HG03175 (cell line): ENCODE results near the gene JAZF1.

Experiments used
- ATAC-seq: cut with Tn5 transposase; IDR thresholded peaks from one replicate; pipeline ENCODE4 v1.9.1; 2021; ENCODE audit warnings: mild to moderate bottlenecking, moderate library complexity; ENCODE audit not compliant: unreplicated experiment

Gene JAZF1

GRCh38 chr7:28168393-28169158 is 12.0 kb downstream of the JAZF1 start:
- ATAC-seq: no peak

- no peak for ATAC-seq
Measured at GRCh38 chr7:28166982-28167715, 13.4 kb downstream of the JAZF1 start.

GRCh38 chr7:28165961-28166955 is 14.3 kb downstream of the JAZF1 start:
- ATAC-seq: no peak

- no peak for ATAC-seq
Measured at GRCh38 chr7:28165261-28165660, 15.3 kb downstream of the JAZF1 start.

GRCh38 chr7:28163949-28164348 is 16.6 kb downstream of the JAZF1 start:
- ATAC-seq: no peak

GRCh38 chr7:28161331-28161730 is 19.3 kb downstream of the JAZF1 start:
- no peak for ATAC-seq

- ATAC-seq: no peak
Measured at GRCh38 chr7:28160551-28160991, 20.0 kb downstream of the JAZF1 start.

GRCh38 chr7:28157831-28158416 is 22.7 kb downstream of the JAZF1 start:
- ATAC-seq: no peak

- no peak for ATAC-seq
Measured at GRCh38 chr7:28157076-28157745, 23.4 kb downstream of the JAZF1 start.

GRCh38 chr7:28156401-28156800 is 24.2 kb downstream of the JAZF1 start:
- no peak for ATAC-seq

- ATAC-seq: no peak
Measured at GRCh38 chr7:28155964-28156363, 24.6 kb downstream of the JAZF1 start.

- ATAC-seq: peak; percentile 83
Measured at GRCh38 chr7:28155019-28155660, 25.5 kb downstream of the JAZF1 start.

GRCh38 chr7:28152594-28152993 is 28.0 kb downstream of the JAZF1 start:
- ATAC-seq: no peak

- ATAC-seq: peak; percentile 40
Measured at GRCh38 chr7:28151965-28152364, 28.6 kb downstream of the JAZF1 start.

GRCh38 chr7:28149291-28150101 is 31.1 kb downstream of the JAZF1 start:
- ATAC-seq: no peak

GRCh38 chr7:28145931-28146330 is 34.7 kb downstream of the JAZF1 start:
- ATAC-seq: no peak

- ATAC-seq: no peak
Measured at GRCh38 chr7:28145090-28145626, 35.4 kb downstream of the JAZF1 start.

GRCh38 chr7:28144266-28144665 is 36.3 kb downstream of the JAZF1 start:
- ATAC-seq: no peak

- ATAC-seq: no peak
Measured at GRCh38 chr7:28142650-28143049, 37.9 kb downstream of the JAZF1 start.
